CD4-positive, alpha-beta T cell treated with Interleukin-15 for 1 hour (primary cell): ENCODE results near the gene ITPR1.

Experiments
- DNase-seq: peaks from one replicate; pipeline ENCODE4 v3.0.0-alpha.2; 2020

The ITPR1 gene

GRCh38 chr3:4511491-4512262 lies 18.5 kb downstream of the ITPR1 start:
- DNase-seq, result no peak

GRCh38 chr3:4512895-4513616 lies 19.9 kb downstream of the ITPR1 start:
- DNase-seq, result no peak

GRCh38 chr3:4514321-4514720 lies 21.2 kb downstream of the ITPR1 start:
- DNase-seq, result no peak

DNA sequence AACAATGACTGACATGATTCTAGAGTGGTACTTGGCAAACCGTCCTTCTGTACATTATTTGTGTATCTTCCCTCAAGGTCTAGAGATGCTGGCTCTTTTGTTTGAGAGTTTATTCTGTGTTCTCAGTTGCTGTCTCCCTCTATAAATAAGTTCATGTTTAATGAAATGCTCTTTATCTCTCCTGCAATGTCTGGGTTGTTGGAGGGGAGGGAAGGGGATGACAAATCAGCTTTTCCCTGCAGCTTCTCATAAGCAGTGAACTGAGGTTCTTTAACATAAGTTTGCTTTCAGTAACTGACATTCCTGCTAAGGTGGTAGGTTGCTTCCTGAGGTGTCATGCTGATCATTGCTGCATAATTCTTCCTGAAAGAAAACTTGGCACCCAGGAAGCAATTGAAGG lies 21.8 kb downstream of the ITPR1 start:
- no peak for DNase-seq

DNA sequence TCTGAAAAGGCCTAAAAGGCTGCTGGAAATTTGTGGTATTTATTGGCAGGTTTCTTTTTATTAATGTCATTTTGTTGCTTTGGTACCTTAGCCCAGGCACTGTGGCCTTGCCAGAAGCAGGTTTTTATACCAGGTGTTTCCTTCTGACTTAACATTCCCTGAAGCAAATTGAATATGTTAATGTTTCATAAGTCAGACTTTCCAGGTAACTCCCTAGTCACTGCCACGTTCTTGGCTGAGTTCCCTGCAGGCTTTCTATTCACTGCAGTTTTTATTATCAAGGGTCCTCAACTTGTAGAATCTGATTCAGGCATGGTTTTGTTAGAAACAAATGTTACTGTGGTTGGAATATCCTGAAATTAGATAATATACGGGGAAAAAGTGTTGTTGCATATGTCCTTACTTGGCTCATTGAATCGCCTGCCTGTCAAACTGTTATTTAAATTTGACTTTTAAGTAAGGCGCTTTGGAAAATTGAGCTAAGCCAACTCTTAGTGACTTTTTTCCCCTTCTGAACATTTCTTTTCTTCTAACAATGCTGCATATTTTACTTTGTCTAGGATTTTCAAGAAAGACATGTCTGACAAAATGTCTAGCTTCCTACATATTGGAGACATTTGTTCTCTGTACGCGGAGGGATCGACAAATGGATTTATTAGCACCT lies 22.9 kb downstream of the ITPR1 start:
- no peak for DNase-seq

DNA sequence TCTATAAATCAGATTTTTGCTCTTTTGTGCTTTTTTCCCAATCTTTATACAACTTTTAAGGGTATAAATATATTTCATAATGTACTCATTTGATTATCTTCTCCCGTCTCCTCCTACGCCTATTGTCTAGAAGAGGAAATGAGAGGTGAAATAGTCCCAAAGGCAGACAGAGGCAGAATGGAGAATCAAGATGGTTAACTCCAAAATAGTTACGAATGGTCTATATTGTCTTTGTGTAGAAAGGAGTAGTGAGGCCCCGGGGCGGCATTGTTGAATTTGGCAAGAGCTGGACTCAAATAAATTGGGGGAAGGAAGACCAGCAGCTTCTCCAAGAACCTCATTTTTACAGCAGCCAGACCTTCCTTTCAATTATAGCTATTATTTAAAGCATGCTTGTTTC lies 23.9 kb downstream of the ITPR1 start:
- no peak for DNase-seq

DNA sequence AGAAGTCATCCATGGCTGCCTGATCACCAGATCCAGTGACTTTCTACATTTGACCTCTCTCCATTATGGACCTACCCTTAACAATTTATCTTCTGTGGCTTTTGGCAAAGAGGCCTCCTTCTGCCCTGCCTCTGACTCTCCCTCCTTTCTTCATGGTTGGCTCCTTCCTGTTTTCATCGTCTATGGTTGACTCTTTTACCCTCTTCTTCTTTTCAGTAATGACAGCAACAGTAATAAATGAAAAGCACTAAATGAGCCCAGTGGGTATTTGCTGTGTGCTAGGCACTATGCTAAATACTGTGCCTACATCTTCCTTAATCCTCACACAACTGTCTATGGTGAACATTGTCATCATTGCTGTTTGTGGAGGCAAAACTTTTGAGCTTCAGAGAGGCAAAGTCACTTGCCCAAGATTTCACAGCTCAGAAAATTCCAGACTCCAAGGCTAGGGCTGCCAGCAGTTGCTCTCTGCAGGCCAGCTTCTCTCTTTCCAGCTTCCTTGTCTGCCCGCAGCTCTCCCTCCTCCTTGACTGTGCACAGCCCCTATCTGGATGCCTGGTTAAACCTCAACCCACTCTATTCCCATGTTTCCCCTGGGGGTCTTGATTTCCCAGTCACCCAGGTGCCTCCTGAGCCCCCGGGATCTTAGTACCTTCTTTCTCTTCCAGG lies 24.6 kb downstream of the ITPR1 start:
- no peak for DNase-seq

DNA sequence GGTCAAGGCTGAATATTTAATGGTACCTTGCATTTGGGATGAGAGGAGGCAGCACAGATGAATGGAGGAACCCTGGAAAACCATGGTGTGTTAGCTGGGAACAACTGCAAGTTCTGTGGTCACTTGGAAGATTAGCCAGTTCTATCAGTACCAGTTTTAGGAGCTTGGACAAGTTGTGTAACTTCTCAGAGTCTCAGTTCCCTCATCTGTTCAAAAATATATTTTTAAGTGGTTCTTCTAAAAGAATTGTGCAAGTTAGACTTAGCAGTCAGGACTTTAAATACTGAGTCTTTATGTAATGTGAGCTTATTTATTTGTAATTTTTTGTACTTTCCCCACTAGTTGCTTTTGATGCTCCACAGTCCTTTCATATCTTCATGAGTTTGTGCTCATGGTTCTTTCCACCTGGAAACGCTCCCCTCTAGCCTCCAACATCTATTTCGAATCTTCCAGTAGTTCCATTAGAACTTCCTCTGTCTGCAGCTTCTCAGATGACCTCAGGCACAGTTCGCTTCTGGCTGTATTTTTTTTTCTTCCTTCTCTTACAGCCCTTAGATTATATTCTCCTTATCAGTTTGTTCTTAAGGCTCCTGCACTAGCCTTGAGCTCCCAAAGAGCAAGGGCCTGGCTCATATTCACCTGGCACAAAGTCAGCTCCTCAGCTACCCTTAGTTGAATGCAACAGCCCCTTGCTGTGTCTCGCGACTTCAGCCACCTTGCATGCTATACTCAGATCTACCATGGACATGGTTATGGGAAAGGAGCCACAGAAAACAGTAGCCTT lies 27.1 kb downstream of the ITPR1 start:
- no peak for DNase-seq

DNA sequence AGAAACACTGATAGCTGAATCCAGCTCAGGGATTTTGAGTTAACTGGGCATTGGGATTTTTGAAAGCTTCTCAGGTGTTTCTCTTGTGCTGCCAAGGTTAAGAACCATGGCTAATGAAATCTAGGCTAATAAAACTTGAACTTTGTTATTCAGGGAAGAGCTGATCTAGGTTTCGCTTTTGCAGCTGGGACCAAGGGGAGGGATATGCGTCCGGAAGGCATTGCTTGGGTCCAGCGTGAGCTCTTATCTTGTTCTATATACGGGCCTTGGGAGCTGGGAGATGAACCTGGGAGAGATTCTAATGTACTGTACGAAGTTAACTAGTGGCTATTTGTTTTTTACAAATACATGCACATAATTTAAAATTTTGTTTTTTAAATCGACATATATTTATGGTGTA lies 29.8 kb downstream of the ITPR1 start:
- DNase-seq, result no peak

DNA sequence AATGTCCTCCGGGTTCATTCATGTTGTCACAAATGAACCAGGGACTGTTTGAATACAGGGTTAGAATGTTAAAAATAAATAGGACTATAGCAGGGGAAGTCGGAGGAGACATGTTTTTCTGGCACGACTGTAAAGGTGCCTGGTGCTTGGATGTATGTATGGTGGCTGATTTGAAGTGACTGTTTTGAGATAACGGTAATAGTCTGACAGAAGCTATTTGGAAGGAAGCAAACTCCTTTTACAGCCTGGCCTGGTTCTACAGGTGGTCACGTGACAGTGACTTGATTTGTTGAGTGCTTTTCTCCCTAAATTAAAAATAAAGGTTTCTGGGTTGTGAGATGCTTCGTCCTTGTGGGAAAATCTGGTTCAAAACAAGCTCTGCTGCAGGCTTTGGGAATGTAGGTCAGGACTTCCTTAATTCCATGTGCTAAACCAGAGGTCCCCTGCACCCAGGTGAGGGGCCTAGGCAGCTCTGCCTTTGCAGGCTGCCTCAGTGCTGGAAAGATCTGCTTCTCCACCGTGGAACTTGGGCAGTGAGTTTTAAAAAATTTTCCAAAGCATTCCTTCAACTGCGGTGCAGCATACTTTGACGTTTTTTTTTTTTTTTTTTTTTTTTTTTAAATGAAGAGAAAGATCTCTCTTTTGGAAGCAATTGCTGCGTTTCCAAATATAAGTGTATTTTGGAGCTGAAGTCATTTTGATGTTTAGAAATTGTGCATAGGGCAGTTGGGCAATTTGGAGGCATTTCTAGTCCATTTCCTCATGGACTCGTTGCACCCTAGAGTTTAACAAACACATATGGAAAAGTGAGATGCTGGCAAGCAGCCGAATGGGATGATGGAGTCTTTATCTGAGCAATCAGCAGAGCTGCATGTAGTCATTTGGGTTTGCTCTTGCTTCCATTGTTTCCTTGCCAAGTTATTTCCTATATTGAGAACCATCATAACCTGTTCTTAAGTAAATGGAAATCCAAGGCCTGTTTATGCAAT lies 30.9 kb downstream of the ITPR1 start:
- no peak for DNase-seq

- DNase-seq, result no peak
Observed at GRCh38 chr3:4525560-4526223, 32.5 kb downstream of the ITPR1 start.

DNA sequence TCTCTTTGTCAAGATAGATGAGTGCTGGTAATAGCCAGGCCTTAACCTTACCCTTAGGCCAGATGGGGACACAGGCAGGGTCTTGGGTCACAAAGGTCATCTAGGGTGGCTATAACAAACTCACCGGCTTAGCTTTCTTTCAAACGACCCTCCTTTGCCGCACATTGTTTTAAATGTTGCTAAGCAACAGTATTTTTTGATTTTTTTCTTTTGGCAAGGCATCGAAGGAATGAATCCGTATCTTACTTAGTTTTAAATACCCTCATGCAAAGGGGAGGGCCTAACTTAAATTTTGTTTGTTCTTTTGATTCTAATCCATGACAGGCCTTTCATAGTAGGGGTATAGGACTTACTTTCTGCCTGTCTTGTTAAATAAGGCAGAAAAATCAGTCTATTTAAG lies 35.2 kb downstream of the ITPR1 start:
- no peak for DNase-seq

- DNase-seq, result no peak
Observed at GRCh38 chr3:4528819-4529600, 35.9 kb downstream of the ITPR1 start.

DNA sequence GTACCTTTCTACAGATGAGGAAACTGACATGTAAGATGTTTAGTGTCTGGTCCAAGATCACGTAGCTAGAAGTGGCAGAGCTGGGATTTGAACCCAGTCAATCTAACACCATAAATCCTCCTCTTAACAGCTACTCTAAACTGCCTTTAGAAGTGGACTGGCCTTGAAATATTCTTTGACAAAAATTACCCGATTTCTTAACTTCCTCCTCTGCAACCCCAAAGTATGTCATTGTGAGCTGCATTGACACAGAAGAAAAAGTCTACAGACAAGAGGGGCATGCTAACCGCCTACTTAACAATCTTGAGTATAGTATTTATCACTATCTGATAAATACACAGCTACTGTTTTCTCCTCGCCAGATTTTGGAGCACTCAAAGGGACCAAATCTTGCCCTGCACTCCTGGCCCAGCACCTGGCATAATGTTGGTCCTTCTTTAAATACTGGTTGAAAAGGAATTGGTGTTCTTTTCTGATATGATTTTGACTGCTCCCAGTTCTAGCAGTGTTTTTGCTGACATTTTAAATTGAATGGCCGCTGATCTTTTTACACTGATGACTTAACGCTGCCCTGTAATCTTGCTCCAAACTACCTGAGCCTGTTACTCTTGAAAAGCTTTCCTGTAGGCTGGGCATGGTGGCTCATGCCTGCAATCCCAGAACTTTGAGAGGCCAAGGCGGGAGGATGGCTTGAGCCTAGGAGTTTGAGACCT lies 36.9 kb downstream of the ITPR1 start:
- DNase-seq, result no peak

- no peak for DNase-seq
Observed at GRCh38 chr3:4531478-4532025, 38.4 kb downstream of the ITPR1 start.

GRCh38 chr3:4532535-4533112 lies 39.5 kb downstream of the ITPR1 start:
- DNase-seq, result no peak

DNA sequence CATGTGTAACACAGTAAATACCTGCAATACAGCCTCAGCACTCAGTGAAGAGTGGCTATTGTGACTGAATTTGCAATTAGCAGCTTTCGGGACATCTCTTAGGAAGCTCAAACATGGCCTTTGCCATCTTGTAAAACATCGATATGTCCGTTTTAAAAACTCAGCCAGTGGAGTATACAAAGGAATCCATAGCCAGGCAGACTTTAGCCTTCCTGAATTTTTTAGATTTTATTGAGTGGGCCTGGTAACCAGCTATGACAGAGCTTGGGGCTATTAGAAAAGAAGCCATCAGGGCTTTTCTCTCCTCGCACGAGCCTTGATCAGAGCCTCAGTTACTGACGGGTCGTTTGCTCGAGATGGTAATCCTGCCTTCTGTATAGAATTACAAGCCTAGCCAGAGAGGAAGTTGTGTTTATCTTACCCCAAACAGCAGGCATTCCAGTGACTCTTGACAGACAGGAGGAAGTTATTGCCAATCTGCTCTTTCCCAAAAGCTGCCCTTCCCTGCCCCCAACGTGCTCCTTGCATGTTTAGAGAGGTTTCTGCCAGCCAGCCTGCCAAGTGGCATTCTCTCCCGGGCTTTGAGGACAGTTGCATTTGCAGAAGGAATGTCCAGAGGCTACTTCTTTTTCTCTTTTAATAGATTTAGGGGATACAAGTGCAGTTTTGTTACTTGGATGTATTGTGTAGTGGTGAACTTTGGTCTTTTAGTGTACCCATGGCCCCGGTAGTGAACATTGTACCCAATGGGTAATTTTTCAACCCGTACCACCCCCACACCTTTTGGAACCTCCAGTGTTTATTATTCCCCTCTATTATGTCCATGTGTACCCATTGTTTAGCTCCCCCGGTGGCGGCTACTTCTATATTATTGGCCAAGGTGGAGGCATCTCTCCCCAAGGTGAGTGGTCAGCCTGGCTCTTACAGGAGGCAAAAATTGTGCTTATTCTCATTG lies 40.6 kb downstream of the ITPR1 start:
- no peak for DNase-seq
